Ishikawa (cell line): Measurements from ENCODE around the gene RNF187.

Source experiments
- CEBPB ChIP-seq: IDR thresholded peaks from 2 replicates; pipeline ENCODE4 v1.6.1; 2012
- CREB1 ChIP-seq: IDR thresholded peaks from 2 replicates; pipeline ENCODE4 v1.6.1; 2012; ENCODE audit warnings: low read depth
- EGR1 ChIP-seq: IDR thresholded peaks from 2 replicates; pipeline ENCODE4 v1.6.1; 2012
- EP300 ChIP-seq: IDR thresholded peaks from 2 replicates; pipeline ENCODE4 v1.6.1; 2012; ENCODE audit warnings: borderline replicate concordance
- FOXM1 ChIP-seq: IDR thresholded peaks from 2 replicates; pipeline ENCODE4 v1.6.1; 2012; ENCODE audit warnings: low read depth, borderline replicate concordance
- NFIC ChIP-seq: IDR thresholded peaks from 2 replicates; pipeline ENCODE4 v1.6.1; 2012
- RAD21 ChIP-seq: IDR thresholded peaks from 2 replicates; pipeline ENCODE4 v1.6.1; 2012; ENCODE audit warnings: low read depth
- TAF1 ChIP-seq: IDR thresholded peaks from 2 replicates; pipeline ENCODE4 v1.6.1; 2012; ENCODE audit warnings: low read depth, mild to moderate bottlenecking
- TCF12 ChIP-seq: IDR thresholded peaks from 2 replicates; pipeline ENCODE4 v1.6.1; 2012; ENCODE audit warnings: low read depth
- USF1 ChIP-seq: IDR thresholded peaks from 2 replicates; pipeline ENCODE4 v1.6.1; 2012
- YY1 ChIP-seq: IDR thresholded peaks from 2 replicates; pipeline ENCODE4 v1.6.1; 2012; ENCODE audit warnings: low read depth
- TF ChIP-seq, protein P1 (sequence below): IDR thresholded peaks from 2 replicates; pipeline ENCODE4 v1.6.1; 2012; ENCODE audit warnings: low read depth, mild to moderate bottlenecking
- TF ChIP-seq, protein P2 (sequence below): IDR thresholded peaks from 2 replicates; pipeline ENCODE4 v1.6.1; 2012

DNA sequence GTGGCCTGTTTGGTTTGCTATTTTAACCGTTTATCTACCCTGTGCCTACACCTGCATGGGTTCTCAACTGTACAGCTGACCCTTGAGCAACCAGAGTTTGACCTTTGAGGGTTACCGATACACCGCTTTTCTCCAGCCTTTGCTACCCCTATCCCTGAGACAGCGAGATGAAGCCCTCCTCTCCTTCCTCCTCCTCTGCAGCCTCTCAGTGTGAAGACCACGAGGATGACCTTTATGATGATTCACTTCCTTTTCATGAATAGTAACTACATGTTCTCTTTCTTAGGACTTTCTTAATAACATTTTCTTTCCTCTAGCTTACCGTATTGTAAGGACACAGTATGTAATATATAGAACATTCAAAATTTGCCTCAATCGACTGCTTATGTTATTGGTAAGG, 14.5 kb upstream of the RNF187 start:
- TF ChIP-seq, protein P1, sequence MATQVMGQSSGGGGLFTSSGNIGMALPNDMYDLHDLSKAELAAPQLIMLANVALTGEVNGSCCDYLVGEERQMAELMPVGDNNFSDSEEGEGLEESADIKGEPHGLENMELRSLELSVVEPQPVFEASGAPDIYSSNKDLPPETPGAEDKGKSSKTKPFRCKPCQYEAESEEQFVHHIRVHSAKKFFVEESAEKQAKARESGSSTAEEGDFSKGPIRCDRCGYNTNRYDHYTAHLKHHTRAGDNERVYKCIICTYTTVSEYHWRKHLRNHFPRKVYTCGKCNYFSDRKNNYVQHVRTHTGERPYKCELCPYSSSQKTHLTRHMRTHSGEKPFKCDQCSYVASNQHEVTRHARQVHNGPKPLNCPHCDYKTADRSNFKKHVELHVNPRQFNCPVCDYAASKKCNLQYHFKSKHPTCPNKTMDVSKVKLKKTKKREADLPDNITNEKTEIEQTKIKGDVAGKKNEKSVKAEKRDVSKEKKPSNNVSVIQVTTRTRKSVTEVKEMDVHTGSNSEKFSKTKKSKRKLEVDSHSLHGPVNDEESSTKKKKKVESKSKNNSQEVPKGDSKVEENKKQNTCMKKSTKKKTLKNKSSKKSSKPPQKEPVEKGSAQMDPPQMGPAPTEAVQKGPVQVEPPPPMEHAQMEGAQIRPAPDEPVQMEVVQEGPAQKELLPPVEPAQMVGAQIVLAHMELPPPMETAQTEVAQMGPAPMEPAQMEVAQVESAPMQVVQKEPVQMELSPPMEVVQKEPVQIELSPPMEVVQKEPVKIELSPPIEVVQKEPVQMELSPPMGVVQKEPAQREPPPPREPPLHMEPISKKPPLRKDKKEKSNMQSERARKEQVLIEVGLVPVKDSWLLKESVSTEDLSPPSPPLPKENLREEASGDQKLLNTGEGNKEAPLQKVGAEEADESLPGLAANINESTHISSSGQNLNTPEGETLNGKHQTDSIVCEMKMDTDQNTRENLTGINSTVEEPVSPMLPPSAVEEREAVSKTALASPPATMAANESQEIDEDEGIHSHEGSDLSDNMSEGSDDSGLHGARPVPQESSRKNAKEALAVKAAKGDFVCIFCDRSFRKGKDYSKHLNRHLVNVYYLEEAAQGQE: no peak
- no peak for TF ChIP-seq YY1
- no peak for TF ChIP-seq EP300
- no peak for TF ChIP-seq EGR1
- TF ChIP-seq TCF12: no peak
- TF ChIP-seq TAF1: no peak
- no peak for TF ChIP-seq RAD21
- no peak for TF ChIP-seq CEBPB
- TF ChIP-seq NFIC: no peak
- TF ChIP-seq CREB1: no peak
- TF ChIP-seq FOXM1: no peak
- TF ChIP-seq, protein P2, sequence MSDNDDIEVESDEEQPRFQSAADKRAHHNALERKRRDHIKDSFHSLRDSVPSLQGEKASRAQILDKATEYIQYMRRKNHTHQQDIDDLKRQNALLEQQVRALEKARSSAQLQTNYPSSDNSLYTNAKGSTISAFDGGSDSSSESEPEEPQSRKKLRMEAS: no peak
- no peak for TF ChIP-seq USF1
